HEK293 (cell line): ENCODE data around the gene KRT5.

ENCODE experiments used
- CTCF ChIA-PET: fragments of 350-600 bp; formaldehyde crosslinking; extraction: SDS; loops from one replicate; lab custom pipeline; 2021; ENCODE audit warnings: antibody characterized with exemption; lab: Yijun Ruan, JAX
- POLR2A ChIA-PET: fragments of 300-600 bp; formaldehyde crosslinking; extraction: SDS; loops from one replicate; lab custom pipeline; 2020; ENCODE audit warnings: antibody characterized with exemption, inconsistent platforms; lab: Yijun Ruan, JAX
- H3K27ac ChIP-seq: fragments of 200-500 bp; sonication (Bioruptor generic); 2 replicates; pipeline ENCODE4 v1.5.1; 2014; ENCODE audit warnings: low read depth, low read length, control low read depth, inconsistent platforms; ENCODE audit errors: extremely low read depth
- H3K36me3 ChIP-seq, 2 experiments: fragments of 200-500 bp in 1 of 2; sonication (Bioruptor generic) in 1 of 2; 1 replicate in 1 of 2; 2 replicates in 1 of 2; pipeline ENCODE4 v1.5.1; 2014 to 2017; ENCODE audit warnings: inconsistent platforms in 2 of 2, low read length in 2 of 2; ENCODE audit not compliant: control insufficient read depth in 2 of 2, insufficient read depth in 1 of 2
- H3K4me1 ChIP-seq: fragments of 200-500 bp; sonication (Bioruptor generic); 2 replicates; pipeline ENCODE4 v1.5.1; 2014; ENCODE audit warnings: mild to moderate bottlenecking, low read length, inconsistent platforms; ENCODE audit not compliant: control insufficient read depth, insufficient read depth
- H3K4me3 ChIP-seq: 2 replicates; pipeline ENCODE4 v1.5.1; 2011; ENCODE audit warnings: low read depth, mild to moderate bottlenecking, control low read depth, low read length, moderate library complexity
- H3K9me3 ChIP-seq: fragments of 200-500 bp; sonication (Bioruptor generic); 2 replicates; pipeline ENCODE4 v1.5.1; 2014; ENCODE audit warnings: low read depth, low read length, inconsistent platforms; ENCODE audit not compliant: control insufficient read depth, insufficient read depth
- GFI1B ChIP-seq: fragments of 450-650 bp; formaldehyde crosslinking; IDR thresholded peaks from 2 replicates; pipeline ENCODE4 v1.5.1; 2016; ENCODE audit warnings: missing biosample characterization, missing genetic modification characterization
- GLIS2 ChIP-seq: fragments of 450-650 bp; formaldehyde crosslinking; IDR thresholded peaks from 2 replicates; pipeline ENCODE4 v1.5.1; 2016; ENCODE audit warnings: missing biosample characterization, missing genetic modification characterization
- HOXA7 ChIP-seq: sonication (generic); formaldehyde crosslinking; IDR thresholded peaks from 2 replicates; pipeline ENCODE4 v1.8.1; 2022; ENCODE audit warnings: missing genetic modification reagents, borderline replicate concordance
- OSR2 ChIP-seq: fragments of 450-650 bp; formaldehyde crosslinking; IDR thresholded peaks from 2 replicates; pipeline ENCODE4 v1.5.1; 2016; ENCODE audit warnings: missing biosample characterization, missing genetic modification characterization
- OVOL3 ChIP-seq: fragments of 450-650 bp; formaldehyde crosslinking; IDR thresholded peaks from 2 replicates; pipeline ENCODE4 v1.5.1; 2016; ENCODE audit warnings: missing biosample characterization, missing genetic modification characterization
- SP3 ChIP-seq: fragments of 450-650 bp; formaldehyde crosslinking; IDR thresholded peaks from 2 replicates; pipeline ENCODE4 v1.5.1; 2016; ENCODE audit warnings: missing biosample characterization, missing genetic modification characterization
- ZBTB1 ChIP-seq: fragments of 450-650 bp; formaldehyde crosslinking; IDR thresholded peaks from 2 replicates; pipeline ENCODE4 v1.5.1; 2016; ENCODE audit warnings: missing biosample characterization, missing genetic modification characterization
- ZNF266 ChIP-seq: fragments of 450-650 bp; formaldehyde crosslinking; IDR thresholded peaks from 2 replicates; pipeline ENCODE4 v1.5.1; 2016; ENCODE audit warnings: missing biosample characterization, missing genetic modification characterization, low read depth
- ZNF280D ChIP-seq: fragments of 450-650 bp; formaldehyde crosslinking; IDR thresholded peaks from 2 replicates; pipeline ENCODE4 v1.5.1; 2016; ENCODE audit warnings: missing biosample characterization, missing genetic modification characterization
- ZNF302 ChIP-seq: fragments of 450-650 bp; formaldehyde crosslinking; IDR thresholded peaks from 2 replicates; pipeline ENCODE4 v1.5.1; 2016; ENCODE audit warnings: missing biosample characterization, missing genetic modification characterization, low read depth
- ZNF335 ChIP-seq: fragments of 450-650 bp; formaldehyde crosslinking; conservative IDR thresholded peaks from 2 replicates; pipeline ENCODE4 v1.5.1; 2016; ENCODE audit warnings: missing biosample characterization, missing genetic modification characterization
- ZNF354C ChIP-seq: fragments of 450-650 bp; formaldehyde crosslinking; IDR thresholded peaks from 2 replicates; pipeline ENCODE4 v1.5.1; 2016; ENCODE audit warnings: missing biosample characterization, missing genetic modification characterization, low read depth, borderline replicate concordance
- ZNF37A ChIP-seq: fragments of 450-650 bp; IDR thresholded peaks from 2 replicates; pipeline ENCODE4 v1.5.1; 2018; ENCODE audit warnings: missing biosample characterization, missing genetic modification characterization
- ZNF549 ChIP-seq: fragments of 450-650 bp; IDR thresholded peaks from 2 replicates; pipeline ENCODE4 v1.5.1; 2018; ENCODE audit warnings: missing biosample characterization, missing genetic modification characterization, mild to moderate bottlenecking, inconsistent platforms, moderate library complexity
- ZNF654 ChIP-seq: fragments of 450-650 bp; formaldehyde crosslinking; IDR thresholded peaks from 2 replicates; pipeline ENCODE4 v1.5.1; 2016; ENCODE audit warnings: low read depth, missing biosample characterization, missing genetic modification characterization
- ZNF677 ChIP-seq: fragments of 450-650 bp; IDR thresholded peaks from 2 replicates; pipeline ENCODE4 v1.5.0; 2018; ENCODE audit warnings: missing biosample characterization, mild to moderate bottlenecking, missing genetic modification characterization, moderate library complexity
- TF ChIP-seq, protein P1 (sequence below): fragments of 450-650 bp; formaldehyde crosslinking; IDR thresholded peaks from 2 replicates; pipeline ENCODE4 v1.5.1; 2016; ENCODE audit warnings: missing biosample characterization, missing genetic modification characterization
- TF ChIP-seq, protein P2 (sequence below): fragments of 450-650 bp; formaldehyde crosslinking; IDR thresholded peaks from 2 replicates; pipeline ENCODE4 v1.5.1; 2016; ENCODE audit warnings: missing biosample characterization, missing genetic modification characterization, low read depth

The KRT5 gene

GRCh38 chr12:52499806-52500560, 20.2 kb downstream of the KRT5 start (continued):
- TF ChIP-seq, protein P1, sequence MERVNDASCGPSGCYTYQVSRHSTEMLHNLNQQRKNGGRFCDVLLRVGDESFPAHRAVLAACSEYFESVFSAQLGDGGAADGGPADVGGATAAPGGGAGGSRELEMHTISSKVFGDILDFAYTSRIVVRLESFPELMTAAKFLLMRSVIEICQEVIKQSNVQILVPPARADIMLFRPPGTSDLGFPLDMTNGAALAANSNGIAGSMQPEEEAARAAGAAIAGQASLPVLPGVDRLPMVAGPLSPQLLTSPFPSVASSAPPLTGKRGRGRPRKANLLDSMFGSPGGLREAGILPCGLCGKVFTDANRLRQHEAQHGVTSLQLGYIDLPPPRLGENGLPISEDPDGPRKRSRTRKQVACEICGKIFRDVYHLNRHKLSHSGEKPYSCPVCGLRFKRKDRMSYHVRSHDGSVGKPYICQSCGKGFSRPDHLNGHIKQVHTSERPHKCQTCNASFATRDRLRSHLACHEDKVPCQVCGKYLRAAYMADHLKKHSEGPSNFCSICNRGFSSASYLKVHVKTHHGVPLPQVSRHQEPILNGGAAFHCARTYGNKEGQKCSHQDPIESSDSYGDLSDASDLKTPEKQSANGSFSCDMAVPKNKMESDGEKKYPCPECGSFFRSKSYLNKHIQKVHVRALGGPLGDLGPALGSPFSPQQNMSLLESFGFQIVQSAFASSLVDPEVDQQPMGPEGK: no peak
- TF ChIP-seq OVOL3 (tag by site-specific recombination) (no peak), ZNF266 (no peak), GLIS2 (tag by site-specific recombination) (no peak)

DNA sequence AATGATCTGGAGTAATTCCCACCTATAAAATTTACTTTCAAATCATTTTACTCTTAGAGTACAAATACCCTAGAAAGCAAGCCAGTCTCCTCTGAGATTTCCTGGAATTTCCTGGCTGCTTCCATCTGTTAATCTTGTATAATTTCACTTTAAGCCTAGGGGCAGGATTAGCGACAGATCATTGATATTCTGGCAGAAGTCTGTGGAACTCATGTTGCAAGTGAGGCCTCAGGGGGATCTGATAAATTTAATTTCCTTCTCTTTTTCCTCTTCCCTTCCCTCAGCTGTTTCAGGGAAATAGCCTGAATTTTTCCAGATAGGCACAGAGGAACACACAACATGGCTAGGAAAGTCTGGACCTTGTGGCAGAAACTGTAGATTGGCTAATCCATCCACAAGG, 21.2 kb downstream of the KRT5 start:
- Histone ChIP-seq H3K9me3 (no peaks in the 10 kb centered on the region), H3K4me1 (peaks cover 6% of the 10 kb centered on the region), H3K4me3 (no peak overlapping the region), H3K36me3 (no peaks in the 10 kb centered on the region), H3K27ac (no peak overlapping the region)
- no peak for TF ChIP-seq ZBTB1
- no peak for TF ChIP-seq ZNF654
- TF ChIP-seq GFI1B (tag by site-specific recombination): no peak
- TF ChIP-seq, protein P2, sequence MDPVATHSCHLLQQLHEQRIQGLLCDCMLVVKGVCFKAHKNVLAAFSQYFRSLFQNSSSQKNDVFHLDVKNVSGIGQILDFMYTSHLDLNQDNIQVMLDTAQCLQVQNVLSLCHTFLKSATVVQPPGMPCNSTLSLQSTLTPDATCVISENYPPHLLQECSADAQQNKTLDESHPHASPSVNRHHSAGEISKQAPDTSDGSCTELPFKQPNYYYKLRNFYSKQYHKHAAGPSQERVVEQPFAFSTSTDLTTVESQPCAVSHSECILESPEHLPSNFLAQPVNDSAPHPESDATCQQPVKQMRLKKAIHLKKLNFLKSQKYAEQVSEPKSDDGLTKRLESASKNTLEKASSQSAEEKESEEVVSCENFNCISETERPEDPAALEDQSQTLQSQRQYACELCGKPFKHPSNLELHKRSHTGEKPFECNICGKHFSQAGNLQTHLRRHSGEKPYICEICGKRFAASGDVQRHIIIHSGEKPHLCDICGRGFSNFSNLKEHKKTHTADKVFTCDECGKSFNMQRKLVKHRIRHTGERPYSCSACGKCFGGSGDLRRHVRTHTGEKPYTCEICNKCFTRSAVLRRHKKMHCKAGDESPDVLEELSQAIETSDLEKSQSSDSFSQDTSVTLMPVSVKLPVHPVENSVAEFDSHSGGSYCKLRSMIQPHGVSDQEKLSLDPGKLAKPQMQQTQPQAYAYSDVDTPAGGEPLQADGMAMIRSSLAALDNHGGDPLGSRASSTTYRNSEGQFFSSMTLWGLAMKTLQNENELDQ: no peak
- no peak for TF ChIP-seq SP3
- no peak for TF ChIP-seq ZNF302 (tag by site-specific recombination)
- no peak for TF ChIP-seq ZNF549 (tag by site-specific recombination)
- TF ChIP-seq ZNF280D (tag by site-specific recombination): no peak
- TF ChIP-seq ZNF354C: no peak
- TF ChIP-seq OSR2 (tag by site-specific recombination): no peak
- no peak for TF ChIP-seq HOXA7 (CRISPR knock-in tag)
- no peak for TF ChIP-seq ZNF677 (tag by site-specific recombination)
- TF ChIP-seq ZNF335 (tag by site-specific recombination): no peak
- TF ChIP-seq ZNF37A (tag by site-specific recombination): no peak
- ChIA-PET POLR2A (no interaction called here), CTCF (interaction anchor here (1.0 kb wide), 1 partner anchor 83 kb away, joined by 3 read pairs; no protein-coding TSS in a partner anchor)
